Prostate gland (tissue), 2 donors: ENCODE measurements around the gene IL20RB.

Experiments used
- CTCF ChIP-seq, 4 experiments: fragments of 200-600 bp in 2 of 4; fragments of 450-650 bp in 2 of 4; sonication (generic) in 2 of 4; IDR thresholded peaks; 1 replicate in 3 of 4; 2 replicates in 1 of 4; pipeline ENCODE4 v1.5.1; 2016 to 2019; ENCODE audit warnings: antibody characterized with exemption in 4 of 4, mild to moderate bottlenecking in 2 of 4, moderate library complexity in 2 of 4
- POLR2A ChIP-seq: fragments of 450-650 bp; IDR thresholded peaks from one replicate; pipeline ENCODE4 v1.6.1; 2016; ENCODE audit warnings: antibody characterized with exemption, mild to moderate bottlenecking
- POLR2AphosphoS5 ChIP-seq: sonication (generic); formaldehyde crosslinking; IDR thresholded peaks from one replicate; pipeline ENCODE4 v1.6.1; 2017; ENCODE audit warnings: antibody characterized with exemption

GRCh38 chr3:136932978-136933772, 24.6 kb upstream of the IL20RB start:
- TF ChIP-seq POLR2AphosphoS5, result peak; percentile 22
- TF ChIP-seq POLR2A, result no peak
- TF ChIP-seq CTCF (IDR thresholded peaks at IDR 0.05), result no peak
